NCI-H1436 treated with DMSO at 0.1 percent for 48 hours (cell line): ENCODE measurements around the gene UBE2G2.

Experiments
- DNase-seq: peaks from one replicate; lab custom pipeline; 2025; lab: John Stamatoyannopoulos, UW

UBE2G2 gene

DNA sequence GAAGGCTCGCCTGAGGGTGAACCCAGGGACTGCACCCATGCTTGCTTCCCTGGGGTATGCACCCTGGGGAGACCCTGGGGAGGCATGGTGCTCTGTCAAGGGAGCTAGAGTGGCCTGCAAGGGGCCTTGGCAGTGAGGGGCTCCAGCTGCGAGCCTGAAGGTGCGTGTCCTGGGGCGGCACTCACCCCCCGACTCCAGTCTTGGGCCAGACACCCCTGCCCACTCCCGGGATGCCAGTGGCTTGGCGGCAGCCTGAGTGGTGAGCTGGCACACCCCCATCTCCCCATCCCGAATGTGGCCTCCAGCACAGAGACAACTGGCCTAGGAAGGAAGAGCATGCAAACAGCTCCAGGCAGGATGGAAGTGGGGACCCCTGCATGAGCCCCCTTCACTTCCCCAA, 13.6 kb upstream of the UBE2G2 start:
- no peak for DNase-seq

DNA sequence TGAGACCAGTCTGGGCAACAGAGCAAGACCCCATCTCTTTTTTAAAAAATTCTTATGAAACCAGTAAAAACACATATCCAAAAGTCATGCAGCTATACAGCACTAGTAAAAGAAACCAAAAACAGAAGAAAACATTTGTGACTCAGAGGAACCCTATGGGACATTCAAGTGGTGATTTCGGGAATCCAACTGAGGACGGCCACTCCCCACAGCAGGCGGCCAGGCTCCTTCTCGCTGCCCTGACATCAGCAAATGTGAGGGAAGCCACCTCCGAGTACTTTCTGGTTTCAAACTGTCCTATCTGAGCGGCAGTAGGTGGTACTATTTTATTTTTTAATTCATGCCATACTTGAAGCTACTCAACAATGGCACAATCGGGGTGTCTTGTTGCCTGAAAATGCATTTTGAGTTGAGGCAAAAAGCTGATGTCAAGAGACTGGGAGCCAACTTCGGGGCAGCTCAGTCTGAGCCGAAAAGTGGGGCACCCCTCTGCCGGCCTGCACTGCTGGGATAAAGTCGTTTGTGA, 12.9 kb upstream of the UBE2G2 start:
- DNase-seq, result no peak

GRCh38 chr21:44813727-44814126, 12.1 kb upstream of the UBE2G2 start:
- no peak for DNase-seq

DNA sequence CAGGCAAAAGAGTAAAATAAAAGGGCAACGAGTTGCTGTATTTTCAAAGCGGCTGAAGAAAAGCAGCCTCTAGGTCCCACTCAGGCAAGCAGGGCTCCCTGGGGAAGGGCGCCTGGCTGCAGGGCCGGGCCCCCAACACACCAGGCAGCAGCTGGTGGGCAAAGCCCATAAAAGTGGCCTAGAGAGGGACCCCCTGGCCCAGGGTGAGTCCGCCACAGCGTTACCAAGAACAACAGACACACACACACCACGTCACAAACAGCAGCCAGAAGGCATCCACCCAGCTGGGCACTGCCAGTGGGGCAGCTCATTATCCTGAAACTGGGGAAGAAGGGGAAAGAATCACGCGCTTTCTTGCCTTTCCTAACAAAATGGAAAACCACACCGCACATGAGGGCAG, 11.5 kb upstream of the UBE2G2 start:
- no peak for DNase-seq

DNA sequence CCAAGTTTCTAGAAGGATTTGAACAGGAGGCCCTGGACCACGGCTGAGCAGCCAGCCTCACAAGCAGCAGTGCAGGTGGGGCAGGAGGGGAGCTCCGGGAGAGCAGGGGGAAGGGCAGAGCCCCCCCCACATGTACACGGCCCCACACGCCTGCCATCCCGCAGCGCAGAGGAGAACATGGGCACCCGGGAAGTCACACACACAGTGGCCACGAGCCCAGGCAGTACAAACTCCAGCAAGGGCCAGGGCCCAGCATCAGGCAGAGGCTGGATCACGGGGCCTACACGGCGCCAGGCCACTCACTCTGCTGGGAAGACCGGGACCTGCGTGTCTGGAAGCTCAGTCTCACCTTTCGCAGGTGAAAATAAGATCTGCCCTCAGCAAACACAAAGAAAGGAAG, 11.0 kb upstream of the UBE2G2 start:
- DNase-seq, result no peak

DNA sequence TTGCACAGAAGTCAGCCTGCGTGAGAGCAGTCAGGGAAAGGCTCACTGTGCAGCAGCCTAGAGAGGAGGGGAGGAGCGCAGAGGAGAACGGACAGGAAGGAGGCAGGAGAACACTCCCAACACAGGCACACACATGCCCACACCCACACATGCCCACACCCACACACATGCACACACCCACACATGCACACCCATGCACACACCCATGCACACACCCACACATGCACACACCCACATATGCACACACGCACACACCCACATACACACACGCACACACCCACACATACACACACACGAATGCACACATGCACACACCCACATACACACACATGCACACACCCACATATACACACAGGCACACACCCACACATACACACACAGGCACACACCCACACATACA, 9.2 kb upstream of the UBE2G2 start:
- no peak for DNase-seq

- no peak for DNase-seq
Measured at GRCh38 chr21:44805859-44806258, 4.2 kb upstream of the UBE2G2 start.

- no peak for DNase-seq
Measured at GRCh38 chr21:44805226-44805625, 3.6 kb upstream of the UBE2G2 start.

GRCh38 chr21:44804762-44805161, 3.1 kb upstream of the UBE2G2 start:
- DNase-seq, result no peak

- DNase-seq, result no peak
Measured at GRCh38 chr21:44803651-44804050, 2.0 kb upstream of the UBE2G2 start.

DNA sequence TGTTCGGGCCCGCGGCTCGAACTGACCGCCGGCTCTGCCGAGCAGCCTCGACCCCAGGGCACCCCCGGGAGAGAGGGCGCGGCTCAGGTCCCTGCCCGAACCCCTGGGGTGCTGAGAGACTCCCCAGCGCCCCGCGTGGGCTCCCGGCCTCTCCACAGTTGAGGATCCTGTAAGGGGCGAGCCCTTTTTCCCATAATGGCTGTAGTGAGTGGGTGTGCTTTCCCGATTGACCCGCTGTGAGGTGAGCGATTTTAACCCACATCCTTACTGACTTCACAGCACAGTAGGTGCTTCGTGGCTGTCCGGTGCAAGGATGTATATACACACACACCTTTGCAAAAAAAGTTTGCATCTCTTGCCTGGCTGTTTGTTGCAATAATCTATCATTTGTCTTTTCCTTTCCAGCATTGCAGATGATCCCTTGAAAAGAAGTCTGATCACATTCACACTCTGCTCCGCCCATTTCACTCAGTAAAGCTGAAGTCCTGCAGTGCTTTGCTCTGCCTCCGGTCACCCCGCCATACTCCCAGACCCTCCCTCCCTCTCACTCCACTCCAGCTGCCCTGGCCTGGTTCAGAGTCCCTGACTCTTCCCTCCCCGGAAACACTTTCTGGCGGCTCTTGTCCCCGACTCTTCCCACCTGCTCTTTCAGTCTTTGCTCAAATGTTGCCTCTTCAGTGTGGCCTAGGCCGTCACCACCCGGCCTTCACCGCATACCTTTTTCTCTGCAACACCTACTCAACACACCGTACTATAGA, 955 bp upstream of the UBE2G2 start:
- DNase-seq, result no peak

DNA sequence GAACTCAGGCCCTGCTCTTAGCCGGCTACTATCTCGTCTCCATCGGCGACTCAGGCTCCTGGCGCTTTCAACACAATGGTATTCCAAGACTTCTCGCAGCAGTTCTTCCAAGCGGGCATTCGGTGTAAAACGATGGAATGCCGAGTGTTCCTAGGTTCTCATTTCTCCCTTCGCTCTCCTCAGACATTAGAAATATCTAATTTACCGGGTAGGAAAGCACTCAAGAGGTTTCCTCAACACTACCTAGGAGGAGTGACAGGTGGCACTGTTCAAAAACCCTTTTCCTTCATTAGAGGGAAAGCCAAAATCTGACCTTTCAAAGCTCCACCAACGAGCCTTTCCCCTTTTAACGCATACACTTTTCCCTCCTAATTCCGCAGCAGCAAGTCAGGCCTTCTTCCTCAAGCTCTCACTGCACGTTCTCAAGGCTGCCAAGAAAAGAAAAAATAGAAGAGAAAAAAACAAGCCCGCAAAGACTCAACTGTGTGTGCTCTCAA, 601 bp downstream of the UBE2G2 start:
- DNase-seq, result no peak

- DNase-seq, result no peak
Measured at GRCh38 chr21:44800103-44800502, 1.5 kb downstream of the UBE2G2 start.

- no peak for DNase-seq
Measured at GRCh38 chr21:44799646-44800045, 2.0 kb downstream of the UBE2G2 start.

DNA sequence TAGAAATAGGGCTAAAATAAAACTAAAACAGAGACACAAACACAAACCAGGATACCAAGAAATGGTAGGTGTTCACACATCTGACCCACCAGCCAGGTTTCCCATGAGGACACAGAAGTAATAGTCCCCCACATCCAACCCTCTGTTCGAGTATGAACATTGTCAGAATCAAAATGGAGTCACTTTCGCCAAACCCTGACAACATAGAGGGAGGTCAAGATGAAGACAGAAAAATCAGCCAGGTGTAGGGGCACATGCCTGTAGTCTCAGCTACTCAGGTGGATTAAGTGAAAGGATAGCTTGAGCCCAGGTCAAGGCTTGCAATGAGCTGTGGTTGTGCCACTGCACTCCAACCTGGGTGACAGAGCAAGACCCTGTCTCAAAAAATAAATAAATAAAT, 3.8 kb downstream of the UBE2G2 start:
- DNase-seq, result no peak

DNA sequence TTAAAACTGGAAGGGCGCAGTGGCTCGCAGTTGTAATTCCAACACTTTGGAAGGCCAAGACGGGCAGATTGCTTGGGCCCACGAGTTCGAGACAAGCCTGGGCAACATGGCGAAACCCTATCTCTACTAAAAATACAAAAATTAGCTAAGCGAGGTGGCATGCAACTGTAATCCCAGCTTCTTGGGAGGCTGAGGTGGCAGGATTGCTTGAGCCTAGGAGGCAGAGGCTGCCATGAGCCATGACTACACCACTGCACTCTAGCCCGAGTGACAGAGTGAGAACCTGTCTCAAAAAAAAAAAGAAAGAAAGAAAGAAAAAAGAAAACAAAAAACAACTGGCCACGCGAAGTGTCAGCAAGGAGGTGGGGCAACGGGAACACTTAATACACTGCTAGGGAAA, 6.3 kb downstream of the UBE2G2 start:
- DNase-seq, result no peak

DNA sequence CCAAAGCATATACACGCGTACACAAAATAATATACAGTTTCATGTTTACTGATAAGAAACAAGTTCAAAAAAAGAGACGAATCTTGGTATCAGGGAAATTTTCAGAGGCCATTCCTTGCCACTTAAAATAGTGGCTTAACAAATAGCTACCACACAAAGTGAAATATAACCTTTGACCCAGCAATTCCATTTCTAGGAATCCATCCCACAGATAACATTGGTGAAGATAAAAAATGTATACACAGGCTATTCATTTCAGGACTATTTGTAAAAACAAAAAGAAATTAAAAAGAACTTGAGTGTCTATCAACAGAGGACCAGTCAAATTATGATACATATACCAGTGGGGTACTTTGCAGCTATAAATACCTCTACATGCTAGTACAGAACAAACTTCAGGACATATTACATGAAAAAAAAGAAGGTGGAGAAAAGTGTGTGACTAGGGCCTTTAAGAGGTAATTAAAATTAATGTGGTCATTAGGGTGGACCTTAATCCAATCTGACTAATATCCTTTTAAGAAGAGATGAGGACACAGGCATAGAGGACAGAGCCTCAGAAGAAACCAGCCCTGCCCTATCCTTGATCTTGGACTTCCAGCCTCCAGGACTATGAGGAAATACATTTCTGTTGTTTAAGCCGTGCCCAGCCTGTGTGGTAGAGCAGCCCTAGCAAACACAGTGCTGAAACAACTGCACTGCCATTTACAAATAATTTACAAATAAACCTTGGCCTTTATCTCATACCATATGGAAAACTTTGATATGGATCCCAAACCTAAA, 7.8 kb downstream of the UBE2G2 start:
- DNase-seq, result no peak

DNA sequence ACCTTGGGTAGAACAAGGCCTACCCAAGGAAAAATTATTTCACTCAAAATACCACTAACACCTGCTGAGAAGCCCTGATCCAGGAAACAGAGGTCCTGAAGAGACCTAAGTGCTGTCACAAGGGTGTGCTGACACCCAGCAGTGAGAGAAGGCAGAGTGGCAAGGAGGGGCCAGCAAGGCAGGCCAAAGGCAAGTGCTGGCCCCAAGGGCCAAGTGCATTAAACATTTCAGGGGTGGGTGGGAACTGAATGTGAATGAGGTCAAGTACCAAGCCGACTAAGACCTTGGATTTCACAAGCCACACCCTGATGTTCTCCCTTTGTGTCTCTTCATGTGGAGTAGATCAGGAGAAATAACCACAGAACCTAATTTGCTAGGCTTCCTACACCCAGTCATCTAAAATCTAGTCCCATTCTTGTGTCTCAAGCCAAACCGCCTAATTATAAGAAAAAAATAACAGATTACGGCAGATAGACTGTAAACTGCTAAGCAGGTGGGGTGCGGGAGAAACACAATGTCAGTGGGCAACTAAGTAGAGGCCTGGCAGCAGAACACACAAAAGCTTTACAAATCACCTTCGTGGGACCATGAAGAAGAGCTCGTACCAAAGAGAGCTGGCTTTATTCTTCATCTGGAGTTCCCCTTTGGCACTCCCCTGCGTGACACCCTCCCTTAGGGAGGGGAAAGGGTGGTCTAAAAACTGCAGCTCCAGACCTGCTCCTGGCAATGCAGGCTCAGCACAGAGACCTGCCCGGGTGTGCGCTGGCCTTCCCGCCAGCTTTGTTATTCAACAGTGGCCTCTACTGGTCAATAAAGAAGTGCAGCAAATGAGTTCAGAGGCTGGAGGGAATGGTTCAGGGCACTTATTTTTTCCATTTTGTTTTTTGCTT, 8.7 kb downstream of the UBE2G2 start:
- no peak for DNase-seq

- no peak for DNase-seq
Measured at GRCh38 chr21:44791993-44792392, 9.6 kb downstream of the UBE2G2 start.

GRCh38 chr21:44791246-44791645, 10.4 kb downstream of the UBE2G2 start:
- DNase-seq, result no peak

DNA sequence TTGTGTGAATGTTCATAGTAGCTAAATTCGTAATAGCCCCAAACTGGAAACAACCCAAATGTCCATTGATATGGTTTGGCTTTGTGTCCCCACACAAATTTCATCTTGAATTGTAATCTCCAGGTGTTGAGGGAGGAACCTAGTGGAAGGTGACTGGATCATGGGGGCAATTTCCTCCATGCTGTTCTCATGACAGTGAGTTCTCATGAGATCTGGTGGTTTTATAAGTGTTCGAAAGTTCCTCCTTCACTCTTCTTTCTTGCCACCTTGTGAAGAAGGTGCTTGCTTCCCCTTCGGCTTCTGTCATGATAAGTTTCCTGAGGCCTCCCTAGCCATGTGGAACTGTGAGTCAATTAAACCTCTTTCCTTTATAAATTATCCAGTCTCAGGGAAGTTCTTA, 11.3 kb downstream of the UBE2G2 start:
- DNase-seq, result no peak

- no peak for DNase-seq
Measured at GRCh38 chr21:44789880-44790279, 11.7 kb downstream of the UBE2G2 start.
